ENCODE measurements around the gene SLC36A2. TPM values are rescaled to one million over a fixed set of nuclear protein-coding genes. Genes with fewer than 3 reads are reported as not detected.

SLC36A2 gene
- total and polyA plus RNA-seq, 4 donors, result not detected

DNA sequence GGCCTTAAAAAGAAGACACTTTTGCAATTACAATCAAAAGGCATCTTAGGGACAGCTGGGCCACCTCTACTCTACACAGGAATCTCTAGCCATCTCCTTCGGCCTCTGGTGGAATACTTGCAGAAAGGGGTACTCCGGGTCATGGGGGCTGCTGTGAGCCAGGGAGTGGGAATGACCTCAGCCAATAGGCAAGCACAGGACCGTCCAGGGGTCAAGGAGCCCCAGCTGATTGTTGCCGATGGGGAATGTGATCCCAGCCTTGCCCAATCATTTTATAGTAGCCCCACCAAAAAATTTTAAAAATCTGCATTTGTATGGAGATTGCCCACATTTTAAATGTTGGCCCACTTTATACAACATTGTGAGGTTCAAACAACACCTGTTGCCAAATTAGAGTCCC lies 26.9 kb downstream of the SLC36A2 start:
- Histone ChIP-seq H3K4me3 (ENCODE audit: low read depth in 1 of 3, low read length in 3 of 3) (no peak overlapping the region), H3K36me3 (ENCODE audit: control insufficient read depth in 4 of 4, insufficient read depth in 3 of 4, low read depth in 1 of 4, low read length in 3 of 4) (no peaks in the 10 kb centered on the region), H3K27me3 (ENCODE audit: control insufficient read depth in 4 of 4, insufficient read depth in 4 of 4, low read length in 3 of 4) (no peaks in the 10 kb centered on the region), H3K4me1 (ENCODE audit: control insufficient read depth in 4 of 4, insufficient read depth in 4 of 4, low read length in 3 of 4) (no peaks in the 10 kb centered on the region), H3K27ac (ENCODE audit: low read depth in 1 of 2, low read length in 2 of 2) (no peak overlapping the region), H3K9me3 (ENCODE audit: control insufficient read depth in 4 of 4, low read length in 3 of 4) (peaks cover 0 to 4% (median 0%) of the 10 kb centered on the region in 4 donors), H3K9ac (ENCODE audit: low read depth in 1 of 2, low read length in 2 of 2) (no peak overlapping the region)
- no peak for TF ChIP-seq YY1 (IDR thresholded peaks at IDR 0.05)
- TF ChIP-seq RXRA (IDR thresholded peaks at IDR 0.05), result no peak
- TF ChIP-seq, protein P1, sequence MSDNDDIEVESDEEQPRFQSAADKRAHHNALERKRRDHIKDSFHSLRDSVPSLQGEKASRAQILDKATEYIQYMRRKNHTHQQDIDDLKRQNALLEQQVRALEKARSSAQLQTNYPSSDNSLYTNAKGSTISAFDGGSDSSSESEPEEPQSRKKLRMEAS (IDR thresholded peaks at IDR 0.05), result no peak
- TF ChIP-seq TAF1 (conservative IDR thresholded peaks at IDR 0.05), result no peak
- TF ChIP-seq, protein P2, sequence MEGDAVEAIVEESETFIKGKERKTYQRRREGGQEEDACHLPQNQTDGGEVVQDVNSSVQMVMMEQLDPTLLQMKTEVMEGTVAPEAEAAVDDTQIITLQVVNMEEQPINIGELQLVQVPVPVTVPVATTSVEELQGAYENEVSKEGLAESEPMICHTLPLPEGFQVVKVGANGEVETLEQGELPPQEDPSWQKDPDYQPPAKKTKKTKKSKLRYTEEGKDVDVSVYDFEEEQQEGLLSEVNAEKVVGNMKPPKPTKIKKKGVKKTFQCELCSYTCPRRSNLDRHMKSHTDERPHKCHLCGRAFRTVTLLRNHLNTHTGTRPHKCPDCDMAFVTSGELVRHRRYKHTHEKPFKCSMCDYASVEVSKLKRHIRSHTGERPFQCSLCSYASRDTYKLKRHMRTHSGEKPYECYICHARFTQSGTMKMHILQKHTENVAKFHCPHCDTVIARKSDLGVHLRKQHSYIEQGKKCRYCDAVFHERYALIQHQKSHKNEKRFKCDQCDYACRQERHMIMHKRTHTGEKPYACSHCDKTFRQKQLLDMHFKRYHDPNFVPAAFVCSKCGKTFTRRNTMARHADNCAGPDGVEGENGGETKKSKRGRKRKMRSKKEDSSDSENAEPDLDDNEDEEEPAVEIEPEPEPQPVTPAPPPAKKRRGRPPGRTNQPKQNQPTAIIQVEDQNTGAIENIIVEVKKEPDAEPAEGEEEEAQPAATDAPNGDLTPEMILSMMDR (IDR thresholded peaks at IDR 0.05; ENCODE audit: low read depth, low read length, missing input control), result no peak
- TF ChIP-seq, protein P3, sequence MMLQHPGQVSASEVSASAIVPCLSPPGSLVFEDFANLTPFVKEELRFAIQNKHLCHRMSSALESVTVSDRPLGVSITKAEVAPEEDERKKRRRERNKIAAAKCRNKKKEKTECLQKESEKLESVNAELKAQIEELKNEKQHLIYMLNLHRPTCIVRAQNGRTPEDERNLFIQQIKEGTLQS (IDR thresholded peaks at IDR 0.05), result no peak
- TF ChIP-seq JUND (IDR thresholded peaks at IDR 0.05), result no peak
- TF ChIP-seq HNF4A (conservative IDR thresholded peaks at IDR 0.05), result no peak
- no peak for TF ChIP-seq GABPA (IDR thresholded peaks at IDR 0.05 in 1 of 2, conservative IDR thresholded peaks at IDR 0.05 in 1 of 2)
- no peak for TF ChIP-seq FOXA2 (IDR thresholded peaks at IDR 0.05)
- TF ChIP-seq, protein P4, sequence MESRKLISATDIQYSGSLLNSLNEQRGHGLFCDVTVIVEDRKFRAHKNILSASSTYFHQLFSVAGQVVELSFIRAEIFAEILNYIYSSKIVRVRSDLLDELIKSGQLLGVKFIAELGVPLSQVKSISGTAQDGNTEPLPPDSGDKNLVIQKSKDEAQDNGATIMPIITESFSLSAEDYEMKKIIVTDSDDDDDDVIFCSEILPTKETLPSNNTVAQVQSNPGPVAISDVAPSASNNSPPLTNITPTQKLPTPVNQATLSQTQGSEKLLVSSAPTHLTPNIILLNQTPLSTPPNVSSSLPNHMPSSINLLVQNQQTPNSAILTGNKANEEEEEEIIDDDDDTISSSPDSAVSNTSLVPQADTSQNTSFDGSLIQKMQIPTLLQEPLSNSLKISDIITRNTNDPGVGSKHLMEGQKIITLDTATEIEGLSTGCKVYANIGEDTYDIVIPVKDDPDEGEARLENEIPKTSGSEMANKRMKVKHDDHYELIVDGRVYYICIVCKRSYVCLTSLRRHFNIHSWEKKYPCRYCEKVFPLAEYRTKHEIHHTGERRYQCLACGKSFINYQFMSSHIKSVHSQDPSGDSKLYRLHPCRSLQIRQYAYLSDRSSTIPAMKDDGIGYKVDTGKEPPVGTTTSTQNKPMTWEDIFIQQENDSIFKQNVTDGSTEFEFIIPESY (IDR thresholded peaks at IDR 0.05), result no peak
- TF ChIP-seq SP1 (IDR thresholded peaks at IDR 0.05), result no peak
- TF ChIP-seq EGR1 (IDR thresholded peaks at IDR 0.05; ENCODE audit: low read depth in 2 of 2), result no peak
- TF ChIP-seq NR2F2 (IDR thresholded peaks at IDR 0.05), result no peak
- no peak for DNase-seq (ENCODE audit: low spot score)
- WGBS, result 85% methylated on average over 4 of the region's 4 CpGs

GRCh38 chr5:151318850-151319732 lies 28.3 kb downstream of the SLC36A2 start:
- DNase-seq (ENCODE audit: low spot score), result no peak

More at GRCh38 chr5:151318850-151319732, 28.3 kb downstream of the SLC36A2 start:
- H3K9ac ChIP-seq (ENCODE audit: low read depth in 1 of 2, low read length in 2 of 2), result no peak overlapping the region
- TF ChIP-seq, protein P2 (IDR thresholded peaks at IDR 0.05; ENCODE audit: low read depth, low read length, missing input control), result no peak
- no peak for TF ChIP-seq NR2F2 (IDR thresholded peaks at IDR 0.05)
- no peak for TF ChIP-seq YY1 (IDR thresholded peaks at IDR 0.05)
- TF ChIP-seq RAD21 (IDR thresholded peaks at IDR 0.05), result no peak
- no peak for TF ChIP-seq RXRA (IDR thresholded peaks at IDR 0.05)
- no peak for TF ChIP-seq TAF1 (conservative IDR thresholded peaks at IDR 0.05)
- TF ChIP-seq, protein P3 (IDR thresholded peaks at IDR 0.05), result no peak
- no peak for TF ChIP-seq FOXA1 (IDR thresholded peaks at IDR 0.05)
- TF ChIP-seq HNF4A (conservative IDR thresholded peaks at IDR 0.05), result no peak
- TF ChIP-seq SP1 (IDR thresholded peaks at IDR 0.05), result no peak
- H3K36me3 ChIP-seq (ENCODE audit: control insufficient read depth in 4 of 4, insufficient read depth in 3 of 4, low read depth in 1 of 4, low read length in 3 of 4), result no peaks in the 10 kb centered on the region
- WGBS, result 80% methylated on average over 2 of the region's 2 CpGs
- no peaks in the 10 kb centered on the region for H3K9me3 ChIP-seq (ENCODE audit: control insufficient read depth in 4 of 4, low read length in 3 of 4)
- H3K4me3 ChIP-seq (ENCODE audit: low read depth in 1 of 3, low read length in 3 of 3), result no peak overlapping the region
- no peak overlapping the region for H3K27ac ChIP-seq (ENCODE audit: low read depth in 1 of 2, low read length in 2 of 2)
- no peaks in the 10 kb centered on the region for H3K4me1 ChIP-seq (ENCODE audit: control insufficient read depth in 4 of 4, insufficient read depth in 4 of 4, low read length in 3 of 4)
- H3K27me3 ChIP-seq (ENCODE audit: control insufficient read depth in 4 of 4, insufficient read depth in 4 of 4, low read length in 3 of 4), result no peaks in the 10 kb centered on the region
